Measurements from ENCODE around the gene DAPK2.

GRCh38 chr15:63922261-63922904, 123.9 kb downstream of the DAPK2 start:
- TF ChIP-seq GATA2 (CRISPR knock-in tag; IDR thresholded peaks at IDR 0.05) (no peak), REST (IDR thresholded peaks at IDR 0.05; ENCODE audit: low read depth, low read length) (no peak)

Measured in SK-N-SH (cell line).